ENCODE data around the gene FKBP15. TPM values are rescaled to one million over a fixed set of nuclear protein-coding genes. Genes with fewer than 3 reads are reported as not detected.
"Not testable (repeated sequence)": the region's sequence is repeated elsewhere in the genome, so short reads cannot be mapped to it uniquely, and the experiment has no call there.

FKBP15 gene
- total and polyA plus RNA-seq, 2 donors from 2014 or later: 11.0 to 34.8 TPM

- Histone ChIP-seq H3K36me3 (ENCODE audit: control insufficient read depth in 2 of 3, insufficient read depth in 3 of 3, low read length in 3 of 3) (no peaks in the 10 kb centered on the region), H3K4me1 (ENCODE audit: control insufficient read depth in 2 of 3, insufficient read depth in 2 of 3, low read depth in 1 of 3, low read length in 3 of 3) (no peaks in the 10 kb centered on the region), H3K27ac (ENCODE audit: low read depth in 2 of 2, low read length in 2 of 2) (no peak overlapping the region), H3K27me3 (ENCODE audit: control insufficient read depth, insufficient read depth, low read length) (no peaks in the 10 kb centered on the region), H3K9me3 (ENCODE audit: control insufficient read depth in 2 of 3, insufficient read depth in 1 of 3, low read length in 3 of 3) (no peaks in the 10 kb centered on the region), H3K4me3 (ENCODE audit: low read length in 3 of 3) (no peak overlapping the region), H3K9ac (ENCODE audit: low read length in 3 of 3) (no peak overlapping the region)
- FAIRE-seq (no peak), DNase-seq (no peak)
- no peak for TF ChIP-seq CTCF (IDR thresholded peaks at IDR 0.05; ENCODE audit: borderline replicate concordance, extremely low read depth, insufficient read depth)
- intact Hi-C loops (cut with DNase I): loop anchor here (10.0 kb wide), 1 partner anchor 195 kb away; no protein-coding TSS in a partner anchor
Measured at GRCh38 chr9:113129884-113130283, 91.2 kb downstream of the FKBP15 start.

GRCh38 chr9:113129466-113129865 lies 91.6 kb downstream of the FKBP15 start:
- no peaks in the 10 kb centered on the region for H3K27me3 ChIP-seq (ENCODE audit: control insufficient read depth, insufficient read depth, low read length)

GRCh38 chr9:113125386-113126035 lies 95.6 kb downstream of the FKBP15 start:
- no peak for FAIRE-seq
- no peaks in the 10 kb centered on the region for H3K36me3 ChIP-seq (ENCODE audit: control insufficient read depth in 2 of 3, insufficient read depth in 3 of 3, low read length in 3 of 3)
- intact Hi-C loops (cut with DNase I): loop anchor here (10.0 kb wide), 1 partner anchor 191 kb away; no protein-coding TSS in a partner anchor
- no peak for TF ChIP-seq CTCF (IDR thresholded peaks at IDR 0.05; ENCODE audit: borderline replicate concordance, extremely low read depth, insufficient read depth)
- no peaks in the 10 kb centered on the region for H3K4me1 ChIP-seq (ENCODE audit: control insufficient read depth in 2 of 3, insufficient read depth in 2 of 3, low read depth in 1 of 3, low read length in 3 of 3)
- no peak overlapping the region for H3K27ac ChIP-seq (ENCODE audit: low read depth in 2 of 2, low read length in 2 of 2)
- no peaks in the 10 kb centered on the region for H3K9me3 ChIP-seq (ENCODE audit: control insufficient read depth in 2 of 3, insufficient read depth in 1 of 3, low read length in 3 of 3)
- no peak overlapping the region for H3K4me3 ChIP-seq (ENCODE audit: low read length in 3 of 3)
- no peak for DNase-seq
- H3K9ac ChIP-seq (ENCODE audit: low read length in 3 of 3): no peak overlapping the region
- no peaks in the 10 kb centered on the region for H3K27me3 ChIP-seq (ENCODE audit: control insufficient read depth, insufficient read depth, low read length)

More at GRCh38 chr9:113129466-113129865, 91.6 kb downstream of the FKBP15 start:
- intact Hi-C loops (cut with DNase I): loop anchor here (10.0 kb wide), 1 partner anchor 195 kb away; no protein-coding TSS in a partner anchor
- H3K4me1 ChIP-seq (ENCODE audit: control insufficient read depth in 2 of 3, insufficient read depth in 2 of 3, low read depth in 1 of 3, low read length in 3 of 3): no peaks in the 10 kb centered on the region
- no peaks in the 10 kb centered on the region for H3K36me3 ChIP-seq (ENCODE audit: control insufficient read depth in 2 of 3, insufficient read depth in 3 of 3, low read length in 3 of 3)
- no peaks in the 10 kb centered on the region for H3K9me3 ChIP-seq (ENCODE audit: control insufficient read depth in 2 of 3, insufficient read depth in 1 of 3, low read length in 3 of 3)
- FAIRE-seq: no peak
- no peak for DNase-seq
- no peak overlapping the region for H3K4me3 ChIP-seq (ENCODE audit: low read length in 3 of 3)
- H3K27ac ChIP-seq (ENCODE audit: low read depth in 2 of 2, low read length in 2 of 2): no peak overlapping the region
- TF ChIP-seq CTCF (IDR thresholded peaks at IDR 0.05; ENCODE audit: borderline replicate concordance, extremely low read depth, insufficient read depth): no peak
- H3K9ac ChIP-seq (ENCODE audit: low read length in 3 of 3): no peak overlapping the region

- FAIRE-seq; intact Hi-C loops (cut with DNase I); H3K9me3 ChIP-seq (ENCODE audit: control insufficient read depth in 2 of 3, insufficient read depth in 1 of 3, low read length in 3 of 3); H3K4me3 ChIP-seq (ENCODE audit: low read length in 3 of 3); H3K4me1 ChIP-seq (ENCODE audit: control insufficient read depth in 2 of 3, insufficient read depth in 2 of 3, low read depth in 1 of 3, low read length in 3 of 3); H3K9ac ChIP-seq (ENCODE audit: low read length in 3 of 3); H3K36me3 ChIP-seq (ENCODE audit: control insufficient read depth in 2 of 3, insufficient read depth in 3 of 3, low read length in 3 of 3); DNase-seq; H3K27me3 ChIP-seq (ENCODE audit: control insufficient read depth, insufficient read depth, low read length); H3K27ac ChIP-seq (ENCODE audit: low read depth in 2 of 2, low read length in 2 of 2): not testable (repeated sequence)
Measured at GRCh38 chr9:113118829-113119228, 102.2 kb downstream of the FKBP15 start.

Other genes starting within 250 kb of the FKBP15 start
- 3.0 TPM for gene ZNF883, start 209.1 kb downstream of the FKBP15 start, total RNA-seq
- gene ZNF883, start 209.1 kb downstream of the FKBP15 start, polyA plus RNA-seq (ENCODE audit: insufficient read depth, low read depth, low replicate concordance): 2.9 TPM
- 4.1 TPM for gene ZFP37, start 164.6 kb downstream of the FKBP15 start, total RNA-seq
- 1.9 TPM for gene ZFP37, start 164.6 kb downstream of the FKBP15 start, polyA plus RNA-seq (ENCODE audit: insufficient read depth, low read depth, low replicate concordance)
- 10.6 TPM for gene SLC31A2, start 70.3 kb downstream of the FKBP15 start, total RNA-seq
- gene SLC31A2, start 70.3 kb downstream of the FKBP15 start, polyA plus RNA-seq (ENCODE audit: insufficient read depth, low read depth, low replicate concordance): 18.6 TPM
- gene SLC31A1, start 267 bp upstream of the FKBP15 start, total RNA-seq: 19.5 TPM
- 20.1 TPM for gene SLC31A1, start 267 bp upstream of the FKBP15 start, polyA plus RNA-seq (ENCODE audit: insufficient read depth, low read depth, low replicate concordance)
- gene CDC26, start 54.3 kb upstream of the FKBP15 start, total RNA-seq: 28.5 TPM
- gene CDC26, start 54.3 kb upstream of the FKBP15 start, polyA plus RNA-seq (ENCODE audit: insufficient read depth, low read depth, low replicate concordance): 76.2 TPM
- 20.0 TPM for gene PRPF4, start 54.4 kb upstream of the FKBP15 start, total RNA-seq
- gene PRPF4, start 54.4 kb upstream of the FKBP15 start, polyA plus RNA-seq (ENCODE audit: insufficient read depth, low read depth, low replicate concordance): 12.8 TPM
- gene RNF183, start 82.1 kb upstream of the FKBP15 start, total RNA-seq: 3.6 TPM
- 8.1 TPM for gene RNF183, start 82.1 kb upstream of the FKBP15 start, polyA plus RNA-seq (ENCODE audit: insufficient read depth, low read depth, low replicate concordance)
- gene WDR31, start 119.0 kb upstream of the FKBP15 start, total RNA-seq: 8.7 TPM
- 3.1 TPM for gene WDR31, start 119.0 kb upstream of the FKBP15 start, polyA plus RNA-seq (ENCODE audit: insufficient read depth, low read depth, low replicate concordance)
- 14.5 TPM for gene BSPRY, start 128.3 kb upstream of the FKBP15 start, total RNA-seq
- gene BSPRY, start 128.3 kb upstream of the FKBP15 start, polyA plus RNA-seq (ENCODE audit: insufficient read depth, low read depth, low replicate concordance): 18.0 TPM
- 29.8 TPM for gene HDHD3, start 155.7 kb upstream of the FKBP15 start, total RNA-seq
- 107 TPM for gene HDHD3, start 155.7 kb upstream of the FKBP15 start, polyA plus RNA-seq (ENCODE audit: insufficient read depth, low read depth, low replicate concordance)
- 35.4 TPM for gene ALAD, start 180.0 kb upstream of the FKBP15 start, total RNA-seq
- 64.1 TPM for gene ALAD, start 180.0 kb upstream of the FKBP15 start, polyA plus RNA-seq (ENCODE audit: insufficient read depth, low read depth, low replicate concordance)
- gene POLE3, start 189.4 kb upstream of the FKBP15 start, total RNA-seq: 26.1 TPM
- 27.1 TPM for gene POLE3, start 189.4 kb upstream of the FKBP15 start, polyA plus RNA-seq (ENCODE audit: insufficient read depth, low read depth, low replicate concordance)
- 0.50 TPM for gene C9orf43, start 189.5 kb upstream of the FKBP15 start, total RNA-seq
- gene C9orf43, start 189.5 kb upstream of the FKBP15 start, polyA plus RNA-seq (ENCODE audit: insufficient read depth, low read depth, low replicate concordance): 0.80 TPM
- 114 TPM for gene RGS3, start 242.4 kb upstream of the FKBP15 start, total RNA-seq
- 137 TPM for gene RGS3, start 242.4 kb upstream of the FKBP15 start, polyA plus RNA-seq (ENCODE audit: insufficient read depth, low read depth, low replicate concordance)

All from kidney (tissue), 14 donors.